Measurements from ENCODE around the gene ZNF683. TPM values are rescaled to one million over a fixed set of nuclear protein-coding genes. Genes with fewer than 3 reads are reported as not detected.

Gene ZNF683
- total RNA-seq, 1 donor from 2014 or later, result not detected

DNA sequence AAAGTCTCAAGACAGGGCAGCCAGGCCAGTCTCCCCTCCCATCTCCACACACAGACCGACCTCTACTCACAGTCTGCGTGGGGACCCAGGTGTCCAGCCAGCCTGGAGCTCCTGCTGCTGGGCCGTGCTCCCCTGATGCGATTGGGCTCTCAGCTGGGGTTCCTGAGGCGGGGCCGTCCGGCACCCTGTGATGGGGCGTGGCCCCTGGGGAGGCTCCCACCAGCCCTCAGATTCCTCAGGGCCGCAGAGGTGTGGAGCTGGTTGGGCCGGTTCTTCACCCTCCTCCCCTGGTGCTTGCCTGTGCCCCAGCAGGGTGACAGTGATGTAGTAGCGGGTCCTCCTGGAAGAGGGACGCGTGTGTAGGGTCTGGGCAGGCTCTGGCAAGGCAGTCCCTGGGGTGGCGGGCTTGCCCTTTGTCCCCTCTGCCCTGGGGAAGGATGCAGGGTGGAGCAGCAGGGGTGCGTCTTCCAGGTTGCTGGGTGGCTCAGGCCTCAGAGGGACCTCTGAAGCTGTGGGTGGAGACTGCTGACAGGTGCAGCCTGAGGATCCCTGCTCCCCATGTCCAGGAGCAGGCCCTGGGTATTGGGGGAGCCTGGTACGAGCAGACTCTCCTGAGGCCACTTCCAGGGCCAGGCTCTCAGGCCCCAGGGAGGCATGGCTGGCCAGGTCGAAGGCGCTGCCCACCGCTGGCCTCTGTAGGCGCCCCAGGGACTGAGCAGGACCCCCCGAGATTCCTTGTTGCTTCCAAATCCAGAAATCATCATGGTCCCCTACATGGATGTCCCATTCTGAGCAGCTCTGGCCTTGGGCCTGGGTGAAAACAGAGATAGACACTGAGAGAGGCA lies 18.4 kb downstream of the ZNF683 start, which contains the start of gene CRYBG2:
CRYBG2 (minus strand) TSS at position 155 of the 845 bp plus-strand sequence. CDS start 7,473 bp downstream, outside the sequence.
- no peak for DNase-seq (ENCODE audit: extremely low spot score, unreplicated experiment)
- H3K9me3 Mint-ChIP-seq, result no peaks in the 10 kb centered on the region
- TF ChIP-seq, protein P1, sequence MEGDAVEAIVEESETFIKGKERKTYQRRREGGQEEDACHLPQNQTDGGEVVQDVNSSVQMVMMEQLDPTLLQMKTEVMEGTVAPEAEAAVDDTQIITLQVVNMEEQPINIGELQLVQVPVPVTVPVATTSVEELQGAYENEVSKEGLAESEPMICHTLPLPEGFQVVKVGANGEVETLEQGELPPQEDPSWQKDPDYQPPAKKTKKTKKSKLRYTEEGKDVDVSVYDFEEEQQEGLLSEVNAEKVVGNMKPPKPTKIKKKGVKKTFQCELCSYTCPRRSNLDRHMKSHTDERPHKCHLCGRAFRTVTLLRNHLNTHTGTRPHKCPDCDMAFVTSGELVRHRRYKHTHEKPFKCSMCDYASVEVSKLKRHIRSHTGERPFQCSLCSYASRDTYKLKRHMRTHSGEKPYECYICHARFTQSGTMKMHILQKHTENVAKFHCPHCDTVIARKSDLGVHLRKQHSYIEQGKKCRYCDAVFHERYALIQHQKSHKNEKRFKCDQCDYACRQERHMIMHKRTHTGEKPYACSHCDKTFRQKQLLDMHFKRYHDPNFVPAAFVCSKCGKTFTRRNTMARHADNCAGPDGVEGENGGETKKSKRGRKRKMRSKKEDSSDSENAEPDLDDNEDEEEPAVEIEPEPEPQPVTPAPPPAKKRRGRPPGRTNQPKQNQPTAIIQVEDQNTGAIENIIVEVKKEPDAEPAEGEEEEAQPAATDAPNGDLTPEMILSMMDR (conservative IDR thresholded peaks at IDR 0.05), result no peak
- H3K4me3 Mint-ChIP-seq, result peak within 1 kb of the TSS; percentile 80
- peaks cover 19% of the 10 kb centered on the region for H3K27me3 Mint-ChIP-seq
- peak within 1 kb of the TSS; percentile 95 for H3K27ac Mint-ChIP-seq
- H3K36me3 Mint-ChIP-seq, result no peaks in the 10 kb centered on the region
- peaks cover 21% of the 10 kb centered on the region for H3K4me1 Mint-ChIP-seq (ENCODE audit: unreplicated experiment)

DNA sequence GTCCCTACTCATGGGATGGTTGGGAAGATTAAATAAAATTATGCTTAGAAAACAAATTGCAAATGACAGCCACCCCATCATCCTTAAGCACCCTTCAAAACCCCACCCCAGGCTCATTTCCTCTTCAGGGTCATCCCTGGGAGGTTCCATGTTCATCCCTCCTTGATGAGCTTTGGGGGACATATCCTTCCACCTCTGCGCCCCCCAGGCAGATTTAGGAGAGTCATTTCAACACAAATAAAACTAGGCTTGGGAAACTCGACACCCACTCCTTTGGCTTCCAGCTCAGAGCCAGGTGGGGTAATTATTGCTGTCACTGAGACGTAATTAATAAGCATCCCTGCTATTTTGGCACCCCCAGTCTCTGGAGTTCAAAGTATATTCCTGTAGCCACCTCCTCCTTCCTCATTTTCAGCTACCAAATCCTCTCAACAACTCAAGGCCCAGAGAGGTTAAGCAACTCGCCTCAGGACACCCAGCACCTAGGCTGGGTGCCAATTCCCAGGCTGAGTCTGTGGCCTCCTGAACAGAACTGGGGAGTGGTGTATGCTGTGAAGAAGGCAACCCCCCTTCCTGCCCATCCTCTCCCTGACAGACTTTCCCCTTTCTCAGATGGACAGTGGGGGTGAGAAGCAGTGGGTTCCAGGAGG lies 19.2 kb downstream of the ZNF683 start:
- TF ChIP-seq, protein P1 (conservative IDR thresholded peaks at IDR 0.05), result no peak
- no peaks in the 10 kb centered on the region for H3K36me3 Mint-ChIP-seq
- H3K4me1 Mint-ChIP-seq (ENCODE audit: unreplicated experiment), result peaks cover 21% of the 10 kb centered on the region
- peak overlapping the region; percentile 80 for H3K4me3 Mint-ChIP-seq
- DNase-seq (ENCODE audit: extremely low spot score, unreplicated experiment), result no peak
- H3K27ac Mint-ChIP-seq, result peak overlapping the region; percentile 95
- H3K9me3 Mint-ChIP-seq, result no peaks in the 10 kb centered on the region
- H3K27me3 Mint-ChIP-seq, result peaks cover 11% of the 10 kb centered on the region

DNA sequence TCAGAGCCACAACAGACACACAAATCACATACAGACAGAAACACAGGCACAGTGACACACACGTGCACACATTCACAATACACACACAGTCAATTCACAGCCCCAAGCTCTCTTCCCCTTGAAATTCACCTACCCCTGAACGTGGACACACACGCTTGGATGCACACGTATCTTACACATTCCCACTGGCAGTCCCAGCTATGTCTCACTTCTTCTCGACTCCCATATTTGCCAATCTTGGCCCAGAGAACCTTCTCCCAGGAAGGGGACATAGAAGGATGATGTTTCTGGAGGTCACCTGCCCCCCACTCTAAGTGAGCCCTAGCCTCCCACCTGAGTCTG lies 20.2 kb downstream of the ZNF683 start:
- Mint-ChIP-seq H3K4me3 (peak overlapping the region; percentile 80), H3K27ac (peak overlapping the region; percentile 95), H3K27me3 (peaks cover 5% of the 10 kb centered on the region)

DNA sequence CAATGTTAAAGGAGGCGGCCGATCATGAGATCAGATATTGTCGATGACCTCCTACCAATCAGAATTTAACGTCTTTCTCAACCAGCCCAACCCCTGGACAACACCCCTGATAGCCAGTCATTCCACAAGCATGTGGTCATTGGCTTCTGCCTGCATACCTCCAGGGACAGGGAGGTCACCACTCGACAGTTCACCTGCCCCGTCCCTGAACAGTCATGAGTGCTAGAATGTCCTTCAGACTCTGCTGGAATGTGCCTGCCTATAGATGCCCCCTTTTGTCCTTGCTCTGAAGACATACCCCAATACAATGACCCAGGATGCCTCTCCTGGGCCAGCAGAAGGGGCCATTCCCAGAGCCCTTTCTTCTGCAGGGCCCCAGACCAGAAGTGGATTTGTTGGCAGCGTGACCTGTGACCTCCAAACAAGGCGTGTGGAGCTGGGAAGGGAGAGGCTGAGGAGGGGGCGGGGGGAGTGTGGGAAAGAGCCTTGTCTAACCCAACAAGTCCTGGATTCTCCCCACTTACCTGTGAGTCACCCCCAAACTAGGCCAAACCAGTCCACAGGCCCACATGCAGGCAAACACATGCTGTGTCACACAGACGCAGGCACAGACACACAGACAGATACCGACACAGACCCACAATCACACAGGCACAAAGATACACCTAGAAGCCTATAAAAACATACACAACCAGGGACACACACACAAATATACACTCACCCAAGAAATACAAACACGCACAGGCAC lies 20.8 kb downstream of the ZNF683 start:
- Mint-ChIP-seq H3K4me1 (ENCODE audit: unreplicated experiment) (peaks cover 21% of the 10 kb centered on the region), H3K4me3 (peak overlapping the region; percentile 80), H3K27me3 (peaks cover 3% of the 10 kb centered on the region), H3K27ac (peak overlapping the region; percentile 95), H3K36me3 (no peaks in the 10 kb centered on the region), H3K9me3 (no peaks in the 10 kb centered on the region)
- TF ChIP-seq, protein P1 (conservative IDR thresholded peaks at IDR 0.05), result no peak
- no peak for DNase-seq (ENCODE audit: extremely low spot score, unreplicated experiment)

More for the DNA sequence above, 20.2 kb downstream of the ZNF683 start:
- H3K36me3 Mint-ChIP-seq, result no peaks in the 10 kb centered on the region
- no peak for DNase-seq (ENCODE audit: extremely low spot score, unreplicated experiment)
- TF ChIP-seq, protein P1 (conservative IDR thresholded peaks at IDR 0.05), result no peak
- no peaks in the 10 kb centered on the region for H3K9me3 Mint-ChIP-seq
- peaks cover 21% of the 10 kb centered on the region for H3K4me1 Mint-ChIP-seq (ENCODE audit: unreplicated experiment)

DNA sequence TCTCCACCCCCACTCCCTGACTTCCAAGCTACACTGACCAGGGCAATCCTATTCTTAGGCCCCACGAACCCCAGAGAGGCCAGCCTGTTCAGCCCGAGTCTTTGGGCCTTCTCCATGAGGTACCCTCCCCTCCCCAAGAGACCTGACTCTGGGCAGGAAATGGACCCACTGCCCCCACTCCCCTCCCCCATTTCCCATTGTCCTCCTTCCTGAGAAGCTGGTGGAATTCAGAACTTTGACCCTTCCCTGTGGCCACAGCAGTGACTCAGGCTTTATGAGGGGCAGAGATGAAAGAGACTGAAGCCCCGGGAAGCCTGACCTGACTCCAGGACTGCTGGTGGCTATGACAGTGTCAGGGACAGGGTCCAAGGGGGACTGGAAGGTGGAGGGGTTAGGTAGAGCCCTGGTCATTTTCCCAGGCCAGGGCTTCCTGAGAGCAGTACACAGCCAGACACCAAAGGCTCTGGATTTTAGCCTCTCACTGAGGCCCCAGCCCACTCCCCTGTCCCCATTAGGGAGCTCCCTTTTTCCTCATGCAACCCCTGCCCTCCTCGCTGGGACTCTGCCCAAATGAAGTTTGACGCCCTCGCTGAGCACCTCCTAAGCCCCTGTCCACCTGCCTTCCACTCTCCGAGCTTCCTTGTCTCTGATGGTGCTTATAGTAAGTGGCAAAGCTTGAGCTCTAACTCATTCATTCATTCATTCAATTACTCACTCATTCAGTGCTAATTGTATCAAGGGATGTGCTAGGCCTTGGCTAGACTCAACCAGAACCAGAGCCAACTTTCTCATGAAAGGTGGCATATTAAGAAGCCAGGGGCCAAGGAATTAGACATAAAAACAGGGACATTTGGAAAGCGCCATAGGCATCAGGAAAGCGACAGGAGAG lies 21.6 kb downstream of the ZNF683 start:
- TF ChIP-seq, protein P1 (conservative IDR thresholded peaks at IDR 0.05), result no peak
- no peak for DNase-seq (ENCODE audit: extremely low spot score, unreplicated experiment)
- Mint-ChIP-seq H3K36me3 (no peaks in the 10 kb centered on the region), H3K4me1 (ENCODE audit: unreplicated experiment) (peaks cover 21% of the 10 kb centered on the region), H3K27ac (peak overlapping the region; percentile 95), H3K4me3 (peak overlapping the region; percentile 80), H3K27me3 (peaks cover 2% of the 10 kb centered on the region), H3K9me3 (no peaks in the 10 kb centered on the region)

Measured in type B pancreatic cell (in vitro differentiated cells).